HG03139 (cell line): ENCODE data around the gene TMEM139.
"Not testable (repeated sequence)": the region's sequence is repeated elsewhere in the genome, so short reads cannot be mapped to it uniquely, and the experiment has no call there.

Source experiments
- ATAC-seq: cut with Tn5 transposase; IDR thresholded peaks from one replicate; pipeline ENCODE4 v1.9.1; 2021; ENCODE audit not compliant: unreplicated experiment

The TMEM139 gene

DNA sequence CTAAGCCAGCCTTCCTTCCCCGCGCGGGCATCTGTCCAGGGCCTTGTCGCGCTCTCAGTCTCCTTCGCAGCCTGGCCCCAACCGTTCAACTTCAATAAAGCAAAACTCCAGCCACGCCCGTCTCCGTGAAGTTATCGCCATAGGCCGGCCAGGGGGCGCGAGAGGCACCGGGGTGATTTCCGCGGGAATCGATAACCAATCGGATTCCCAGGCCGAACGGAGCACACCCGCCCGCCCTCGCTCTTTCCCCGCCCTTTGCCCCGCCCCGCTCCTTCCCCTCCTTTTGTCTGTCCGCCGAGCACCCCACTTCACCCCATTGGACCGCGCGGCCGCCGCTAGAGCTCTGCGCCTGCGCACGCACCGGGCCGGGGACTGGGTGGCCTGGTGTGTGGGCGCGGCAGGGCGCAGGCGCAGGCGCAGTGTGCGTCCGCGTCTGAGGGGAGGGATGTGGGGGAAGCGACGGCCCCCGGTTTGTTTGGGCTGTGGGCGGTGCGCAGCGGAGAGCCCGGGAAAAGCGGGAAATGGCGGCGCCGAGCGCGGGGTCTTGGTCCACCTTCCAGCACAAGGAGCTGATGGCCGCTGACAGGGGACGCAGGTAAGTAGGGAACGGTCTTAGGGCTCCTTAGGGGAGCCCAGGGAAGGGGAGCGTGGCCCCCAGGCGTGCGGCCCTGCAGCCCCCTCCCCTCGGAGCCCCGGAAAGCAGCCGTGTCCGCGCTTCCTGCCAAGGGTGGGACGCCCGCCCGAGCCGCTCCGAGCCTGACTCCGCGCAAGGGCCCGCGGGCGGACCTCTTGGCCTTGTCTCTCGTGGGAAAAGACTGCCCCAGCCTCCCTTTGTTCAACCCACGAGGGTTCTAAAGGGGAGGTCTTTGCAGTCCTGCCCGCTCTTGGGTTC lies 3.4 kb downstream of the TMEM139 start, which contains the start of gene CASP2:
CASP2 (plus strand) TSS at position 417 of the 892 bp plus-strand sequence; CDS start at position 522, 105 bp downstream.
- ATAC-seq, result peak; percentile 90

DNA sequence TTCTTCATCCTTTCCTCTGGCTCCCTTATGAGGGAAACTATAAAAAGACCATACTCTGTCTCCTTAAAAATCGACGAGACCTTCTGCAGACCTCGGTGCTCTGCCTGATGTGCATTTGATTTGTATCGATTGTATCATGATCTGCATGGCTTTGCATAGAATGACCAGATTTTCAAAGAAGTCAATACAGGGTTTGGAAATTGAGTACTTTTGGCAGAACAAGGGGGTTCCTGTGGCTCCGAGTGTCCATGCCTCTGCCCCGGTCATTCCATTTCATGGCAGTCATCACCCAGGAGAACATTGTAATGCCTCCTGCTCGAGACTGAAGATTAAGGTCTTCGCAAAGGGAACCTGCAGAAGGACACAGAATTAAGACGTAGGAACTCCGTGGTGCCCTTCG lies 4.1 kb downstream of the TMEM139 start:
- ATAC-seq, result no peak

DNA sequence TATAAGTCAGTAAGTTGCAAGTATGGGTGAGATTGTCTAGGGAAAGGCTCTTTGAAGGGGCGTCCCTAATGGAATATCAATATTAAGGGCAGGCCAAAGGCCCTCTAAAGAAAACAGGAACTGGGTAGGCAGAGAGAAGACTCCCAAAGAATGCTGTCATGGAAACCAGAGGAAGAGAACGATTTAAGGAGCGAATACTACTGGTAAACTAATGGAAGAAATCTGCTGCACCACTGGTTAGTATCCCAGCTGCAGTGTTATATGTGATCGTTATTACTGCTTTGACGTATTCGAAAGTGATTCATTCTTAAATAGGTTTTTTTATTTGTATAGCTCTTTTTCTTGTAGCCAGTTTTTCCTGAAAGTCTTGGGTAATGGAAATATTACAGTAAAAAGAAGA lies 4.7 kb downstream of the TMEM139 start:
- ATAC-seq, result no peak

DNA sequence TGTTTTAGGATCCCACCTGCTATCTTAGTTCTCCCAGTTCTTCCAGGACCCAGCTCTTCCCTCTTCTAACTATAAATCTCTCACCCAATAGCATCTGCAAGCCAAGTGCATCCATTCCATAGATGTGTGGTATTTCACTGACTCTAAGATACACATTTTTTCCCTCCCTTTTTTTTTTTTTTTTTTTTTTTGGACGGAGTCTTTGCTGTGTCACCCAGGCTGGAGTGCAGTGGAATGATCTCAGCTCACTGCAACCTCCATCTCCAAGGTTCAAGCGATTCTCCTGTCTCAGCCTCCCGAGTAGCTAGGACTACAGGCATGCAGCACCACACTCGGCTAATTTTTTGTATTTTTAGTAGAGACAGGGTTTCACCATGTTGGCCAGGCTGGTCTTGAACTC lies 5.1 kb downstream of the TMEM139 start:
- not testable (repeated sequence) for ATAC-seq

DNA sequence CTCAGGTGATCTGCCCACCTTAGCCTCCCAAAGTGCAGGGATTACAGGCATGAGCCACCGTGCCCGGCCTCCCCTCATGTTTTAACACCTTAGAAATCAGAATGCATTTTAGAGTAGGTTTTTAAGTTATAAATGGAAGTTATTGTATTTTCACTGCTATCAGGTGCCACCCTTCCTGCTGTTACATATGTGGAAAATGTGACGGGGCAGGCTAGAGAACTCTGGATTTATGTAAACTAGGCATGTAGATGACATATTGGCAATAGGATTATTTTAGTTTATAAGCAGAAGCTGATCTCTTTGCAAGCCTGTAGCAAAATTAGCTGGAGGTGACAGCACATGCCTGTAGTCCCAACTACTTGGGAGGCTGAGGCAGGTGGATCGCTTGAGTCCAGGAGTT lies 5.5 kb downstream of the TMEM139 start:
- no peak for ATAC-seq

DNA sequence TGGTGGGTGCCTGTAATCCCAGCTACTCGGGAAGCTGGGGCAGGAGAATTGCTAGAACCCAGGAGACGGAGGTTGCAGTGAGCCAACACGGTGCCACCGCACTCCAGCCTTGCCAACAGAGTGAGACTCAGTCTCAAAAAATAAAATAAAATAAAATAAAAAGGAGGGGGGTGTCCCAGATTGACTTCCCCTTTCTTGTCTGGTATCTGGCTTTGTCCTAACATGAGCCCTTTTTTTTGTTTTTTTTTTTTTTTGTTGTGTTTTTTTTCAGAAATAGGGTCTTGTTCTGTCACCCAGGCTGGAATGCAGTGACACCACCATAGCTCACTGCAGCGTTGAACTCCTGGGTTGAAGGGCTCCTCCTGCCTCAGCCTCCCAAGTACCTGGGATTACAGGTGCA lies 8.1 kb downstream of the TMEM139 start:
- no peak for ATAC-seq

DNA sequence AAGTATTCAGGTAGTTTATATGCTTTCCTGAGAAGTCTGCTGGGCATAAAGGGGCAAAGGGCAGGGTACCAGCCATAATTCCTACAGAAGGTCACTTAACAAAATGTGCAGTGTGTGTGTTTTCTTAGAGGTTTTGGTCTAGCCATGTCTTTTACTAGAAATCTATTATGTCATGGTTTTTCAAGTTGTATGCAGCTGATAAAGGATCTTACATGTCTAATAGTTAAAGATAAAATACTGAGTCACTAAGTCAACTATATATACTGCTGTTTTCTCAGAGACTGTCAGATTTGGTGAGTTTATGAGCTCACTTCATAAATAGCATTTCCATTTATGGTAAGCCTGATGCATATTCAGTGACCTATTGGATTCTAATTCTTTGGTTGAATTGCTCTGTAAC lies 11.1 kb downstream of the TMEM139 start:
- no peak for ATAC-seq

DNA sequence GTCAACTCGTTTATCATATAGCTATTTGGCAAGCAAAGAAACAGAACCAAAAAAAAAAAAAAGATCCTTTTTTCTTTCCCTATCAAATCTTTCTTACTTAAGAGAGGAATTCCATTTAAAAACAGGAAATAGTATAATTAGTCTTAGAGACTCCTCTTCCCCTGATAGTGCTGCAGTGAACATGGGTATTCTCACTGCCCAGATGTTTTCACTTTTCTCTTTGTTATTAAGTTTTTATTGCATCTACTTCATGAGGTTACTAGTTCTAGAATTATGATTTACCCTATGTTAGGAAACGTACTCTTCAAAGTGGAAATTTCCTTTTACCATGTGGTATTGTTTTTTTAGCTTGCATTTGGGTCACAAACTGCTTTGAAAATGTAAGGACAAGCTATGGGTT lies 11.9 kb downstream of the TMEM139 start:
- no peak for ATAC-seq

DNA sequence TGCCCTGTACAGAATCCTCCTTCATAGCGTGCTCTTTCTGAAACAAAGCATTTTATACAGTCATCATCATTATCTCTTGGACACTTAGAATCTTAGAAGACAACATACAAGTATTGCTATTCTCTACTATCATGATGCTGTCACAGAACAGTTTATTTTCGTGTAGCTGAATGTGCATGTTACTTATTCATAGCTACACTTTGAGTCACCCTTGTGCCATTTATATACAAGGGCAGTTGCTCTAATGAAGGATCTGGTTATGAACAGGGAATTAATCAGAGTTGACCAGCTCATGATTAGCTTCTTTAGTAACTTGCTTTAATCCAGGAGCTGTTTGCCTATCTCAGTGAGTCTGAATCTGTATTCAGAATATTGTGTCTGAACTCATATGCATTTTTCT lies 14.6 kb downstream of the TMEM139 start:
- ATAC-seq, result no peak

DNA sequence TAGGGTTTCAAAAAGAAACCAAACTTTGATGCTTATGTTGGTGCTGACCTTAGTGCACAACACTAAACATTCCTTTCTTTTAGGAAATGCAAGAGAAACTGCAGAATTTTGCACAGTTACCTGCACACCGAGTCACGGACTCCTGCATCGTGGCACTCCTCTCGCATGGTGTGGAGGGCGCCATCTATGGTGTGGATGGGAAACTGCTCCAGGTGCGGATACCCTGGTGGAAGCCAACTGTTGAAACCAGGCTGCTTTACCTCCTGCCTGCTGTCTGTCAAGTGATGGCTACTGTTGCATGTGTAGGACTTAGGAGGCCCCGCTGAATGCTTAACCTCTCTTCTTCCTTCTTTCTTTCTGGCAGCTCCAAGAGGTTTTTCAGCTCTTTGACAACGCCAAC lies 15.1 kb downstream of the TMEM139 start:
- ATAC-seq, result no peak

DNA sequence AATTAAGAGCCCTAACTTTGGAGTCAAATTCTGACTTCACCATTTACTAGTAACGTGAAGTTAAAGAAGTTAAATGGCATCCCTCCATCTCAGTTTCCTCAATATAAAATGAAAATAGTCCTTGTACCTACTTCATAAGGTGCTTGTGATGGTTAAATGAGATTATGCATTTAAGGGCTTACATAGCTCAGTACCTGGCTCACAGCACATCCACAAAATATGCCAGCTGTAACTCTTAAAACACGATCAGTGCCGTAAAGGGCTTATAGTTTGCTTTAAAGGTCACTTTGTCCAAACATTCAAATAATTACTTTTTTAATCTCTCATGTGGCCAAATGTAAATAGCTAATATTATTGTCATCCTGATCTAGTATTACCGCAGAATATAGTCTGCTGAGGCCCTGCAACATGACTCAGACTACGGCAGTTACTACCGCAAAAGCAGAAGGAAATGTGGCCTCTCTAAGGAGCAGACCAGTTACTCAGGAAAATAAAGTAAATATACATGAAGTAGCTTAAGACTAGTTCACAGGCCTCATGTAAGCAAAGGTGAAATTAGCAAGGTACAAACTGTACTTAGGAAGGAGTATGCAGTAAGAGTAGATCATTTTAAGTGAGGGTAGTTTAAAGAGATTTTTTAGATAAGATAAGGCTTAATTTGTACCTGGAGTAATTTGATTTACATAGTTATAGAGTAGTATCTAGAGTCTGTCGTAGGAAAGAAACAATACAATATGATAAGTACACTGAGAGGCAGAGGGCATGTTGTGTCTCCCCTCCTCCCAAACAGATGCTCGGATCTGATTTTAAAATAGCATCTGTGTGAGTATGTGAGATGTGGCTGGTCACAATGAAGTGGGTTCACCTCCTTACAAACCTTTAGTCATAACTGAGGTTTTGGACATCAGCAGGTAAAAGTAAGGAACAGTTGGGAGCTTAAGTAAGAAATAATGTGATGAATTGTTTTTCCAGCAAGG lies 16.5 kb downstream of the TMEM139 start:
- ATAC-seq, result no peak

DNA sequence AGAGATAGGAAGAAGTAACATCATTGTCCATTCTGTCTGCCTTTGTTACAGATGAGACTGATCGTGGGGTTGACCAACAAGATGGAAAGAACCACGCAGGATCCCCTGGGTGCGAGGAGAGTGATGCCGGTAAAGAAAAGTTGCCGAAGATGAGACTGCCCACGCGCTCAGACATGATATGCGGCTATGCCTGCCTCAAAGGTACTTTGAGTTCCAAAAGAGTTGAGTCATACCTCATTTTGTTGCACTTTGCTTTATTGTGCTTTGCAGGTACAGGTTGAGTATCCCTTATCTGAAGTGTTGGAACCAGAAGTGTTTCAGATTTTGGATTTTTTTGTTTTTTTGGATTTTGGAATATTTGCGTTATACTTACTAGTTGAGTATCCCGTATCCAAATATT lies 19.0 kb downstream of the TMEM139 start:
- ATAC-seq, result no peak

DNA sequence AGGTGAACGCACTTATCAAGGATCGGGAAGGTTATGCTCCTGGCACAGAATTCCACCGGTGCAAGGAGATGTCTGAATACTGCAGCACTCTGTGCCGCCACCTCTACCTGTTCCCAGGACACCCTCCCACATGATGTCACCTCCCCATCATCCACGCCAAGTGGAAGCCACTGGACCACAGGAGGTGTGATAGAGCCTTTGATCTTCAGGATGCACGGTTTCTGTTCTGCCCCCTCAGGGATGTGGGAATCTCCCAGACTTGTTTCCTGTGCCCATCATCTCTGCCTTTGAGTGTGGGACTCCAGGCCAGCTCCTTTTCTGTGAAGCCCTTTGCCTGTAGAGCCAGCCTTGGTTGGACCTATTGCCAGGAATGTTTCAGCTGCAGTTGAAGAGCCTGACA lies 20.2 kb downstream of the TMEM139 start:
- ATAC-seq, result no peak

DNA sequence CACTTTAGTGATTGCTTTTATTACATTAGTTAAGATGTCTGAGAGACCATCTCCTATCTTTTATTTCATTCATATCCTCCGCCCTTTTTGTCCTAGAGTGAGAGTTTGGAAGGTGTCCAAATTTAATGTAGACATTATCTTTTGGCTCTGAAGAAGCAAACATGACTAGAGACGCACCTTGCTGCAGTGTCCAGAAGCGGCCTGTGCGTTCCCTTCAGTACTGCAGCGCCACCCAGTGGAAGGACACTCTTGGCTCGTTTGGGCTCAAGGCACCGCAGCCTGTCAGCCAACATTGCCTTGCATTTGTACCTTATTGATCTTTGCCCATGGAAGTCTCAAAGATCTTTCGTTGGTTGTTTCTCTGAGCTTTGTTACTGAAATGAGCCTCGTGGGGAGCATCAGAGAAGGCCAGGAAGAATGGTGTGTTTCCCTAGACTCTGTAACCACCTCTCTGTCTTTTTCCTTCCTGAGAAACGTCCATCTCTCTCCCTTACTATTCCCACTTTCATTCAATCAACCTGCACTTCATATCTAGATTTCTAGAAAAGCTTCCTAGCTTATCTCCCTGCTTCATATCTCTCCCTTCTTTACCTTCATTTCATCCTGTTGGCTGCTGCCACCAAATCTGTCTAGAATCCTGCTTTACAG lies 20.8 kb downstream of the TMEM139 start:
- ATAC-seq, result no peak

DNA sequence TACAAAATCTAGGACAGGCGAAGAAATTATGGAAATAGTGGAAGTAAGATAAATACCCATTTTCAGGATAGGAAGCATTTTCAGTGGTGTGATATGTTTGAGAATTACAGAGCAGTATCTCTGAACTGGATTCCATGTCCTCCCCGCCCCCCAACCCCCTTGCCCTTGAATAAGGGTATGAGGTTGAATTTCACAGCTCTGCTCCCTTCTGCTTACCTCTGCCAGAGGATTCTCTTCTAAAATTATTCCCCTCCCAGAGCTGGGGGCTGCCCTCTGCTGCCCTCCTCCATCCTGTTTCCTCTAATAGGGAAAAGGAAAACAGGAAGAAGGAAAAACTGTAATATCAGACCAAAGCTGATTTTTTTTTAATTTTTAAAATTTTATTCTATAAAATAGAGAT lies 23.9 kb downstream of the TMEM139 start:
- no peak for ATAC-seq

DNA sequence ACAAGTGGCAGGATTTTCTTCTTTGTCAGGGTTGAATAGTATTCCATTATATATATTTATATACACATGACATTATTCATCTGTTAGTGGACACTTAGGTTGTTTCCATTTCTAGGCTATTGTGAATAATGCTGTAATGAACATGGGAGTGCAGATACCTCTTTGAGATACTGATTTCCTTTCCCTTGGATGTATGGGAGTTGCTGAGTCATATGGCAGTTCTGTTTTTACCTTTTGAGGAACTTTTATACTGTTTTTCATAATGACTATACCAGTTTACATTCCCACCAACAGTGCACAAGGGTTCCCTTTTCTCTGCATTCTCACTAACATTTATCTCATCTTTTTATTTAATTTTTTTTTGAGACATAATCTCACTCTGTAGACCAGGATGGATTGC lies 29.4 kb downstream of the TMEM139 start:
- no peak for ATAC-seq

DNA sequence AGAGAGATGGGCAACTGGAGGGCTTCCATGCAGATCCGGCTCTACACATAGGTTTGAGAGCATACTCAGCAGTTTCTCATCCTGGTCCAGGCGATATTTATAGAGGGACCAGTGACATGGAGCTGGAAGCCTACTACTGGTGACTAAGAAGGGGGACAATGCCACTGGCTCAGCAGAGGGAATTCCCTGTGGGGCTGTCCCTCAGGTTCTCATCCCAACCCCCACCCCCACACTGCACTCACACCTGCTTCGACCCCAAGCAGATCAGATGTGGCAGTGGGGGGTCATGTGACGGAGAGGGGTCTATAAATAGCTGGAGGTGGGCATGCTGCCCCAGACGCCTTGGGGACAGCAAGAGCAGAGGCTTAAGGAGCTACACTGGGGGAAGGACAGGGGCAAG lies 31.0 kb downstream of the TMEM139 start, which contains the start of gene CLCN1:
CLCN1 (plus strand) TSS at position 336 of the 400 bp plus-strand sequence. CDS start 102 bp downstream, outside the sequence.
- no peak for ATAC-seq

DNA sequence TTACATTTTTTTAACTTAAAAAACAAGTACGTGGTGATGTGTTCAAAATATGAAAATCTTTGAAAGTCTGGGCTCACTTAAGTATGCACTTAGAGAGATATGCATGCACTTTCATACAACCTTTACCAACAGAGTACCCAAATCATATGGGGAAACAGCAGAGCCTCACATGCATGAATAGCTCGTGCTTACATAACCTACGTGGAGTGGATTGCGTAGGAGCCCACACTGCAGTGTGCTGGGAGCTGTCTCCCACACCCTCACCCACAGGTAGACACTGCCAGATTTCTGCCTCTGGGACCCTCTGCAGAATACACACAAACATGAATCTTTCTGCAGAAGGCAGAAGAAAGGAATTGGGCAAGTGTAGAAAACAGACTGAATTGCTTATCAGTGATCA lies 31.7 kb downstream of the TMEM139 start:
- no peak for ATAC-seq

DNA sequence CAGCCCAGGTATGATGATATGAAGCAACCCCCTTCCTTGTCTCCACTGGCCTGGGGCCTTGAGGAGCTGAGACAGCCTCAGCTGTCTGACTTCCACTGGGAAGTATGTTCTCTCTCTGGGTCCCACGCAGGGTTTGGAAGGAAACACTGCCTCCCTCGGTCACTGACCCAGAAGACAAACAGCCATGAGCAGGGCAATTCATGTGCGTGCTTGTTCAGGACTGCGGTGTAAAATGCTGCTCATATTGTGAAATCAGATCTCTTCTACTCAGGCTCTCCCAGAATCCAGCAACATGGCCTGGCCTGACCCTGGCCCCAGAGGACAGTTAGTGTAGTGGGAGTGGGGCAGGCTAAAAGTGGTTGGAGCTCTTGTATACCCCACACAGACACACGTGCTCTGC lies 33.9 kb downstream of the TMEM139 start:
- no peak for ATAC-seq

DNA sequence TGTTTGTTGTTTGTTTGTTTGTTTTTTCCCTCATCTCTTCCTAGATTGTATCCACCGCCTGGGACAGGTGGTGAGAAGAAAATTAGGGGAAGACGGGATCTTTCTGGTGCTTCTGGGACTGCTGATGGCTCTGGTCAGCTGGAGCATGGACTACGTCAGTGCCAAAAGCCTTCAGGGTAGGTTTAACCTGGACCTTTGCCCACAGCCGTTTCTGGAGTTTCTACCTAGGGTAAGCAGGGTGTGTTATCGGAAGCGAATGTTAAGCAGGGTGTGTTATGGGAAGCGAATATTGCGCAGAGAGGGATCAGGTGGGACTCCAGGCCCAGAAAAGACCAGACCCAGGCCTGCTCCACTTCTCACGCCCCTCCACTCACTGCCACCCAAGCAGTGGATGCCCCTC lies 35.9 kb downstream of the TMEM139 start:
- no peak for ATAC-seq

DNA sequence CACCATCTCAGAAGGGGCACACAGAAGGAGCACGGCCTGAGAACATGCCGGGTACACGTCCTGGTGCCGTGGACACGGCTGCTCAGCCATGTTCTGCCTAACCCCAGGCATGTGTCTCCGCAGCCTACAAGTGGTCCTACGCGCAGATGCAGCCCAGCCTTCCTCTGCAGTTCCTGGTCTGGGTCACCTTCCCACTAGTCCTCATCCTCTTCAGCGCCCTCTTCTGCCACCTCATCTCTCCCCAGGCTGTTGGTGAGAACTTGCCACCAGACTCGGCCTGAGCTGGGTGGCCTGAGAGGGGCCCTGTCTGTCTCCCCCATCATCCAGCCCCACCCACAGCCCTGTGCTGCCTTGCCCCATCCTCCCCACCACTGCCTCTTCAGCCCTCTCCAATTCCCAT lies 36.5 kb downstream of the TMEM139 start:
- no peak for ATAC-seq
